OCI-LY3 (cell line): ENCODE measurements around the gene DEGS1.

Experiments used
- H2AFZ ChIP-seq: fragments of 200-600, 300-600 bp; shearing (Covaris generic); 2 replicates; pipeline ENCODE4 v1.6.0; 2014; ENCODE audit warnings: antibody characterized with exemption, low read depth, low read length
- H3K27ac ChIP-seq: fragments of 200-600, 300-600 bp; sonication (generic); 2 replicates; pipeline ENCODE4 v1.5.1; 2014; ENCODE audit warnings: mild to moderate bottlenecking, low read length, moderate library complexity, mixed read lengths
- H3K27me3 ChIP-seq: fragments of 200-600, 300-600 bp; sonication (generic); 2 replicates; pipeline ENCODE4 v1.6.1; 2014; ENCODE audit warnings: low read depth, low read length, mixed read lengths
- H3K36me3 ChIP-seq: fragments of 200-600, 300-600 bp; sonication (generic); replicated peaks from 2 replicates; pipeline ENCODE3; 2014; ENCODE audit warnings: low read depth, low read length, mixed read lengths
- H3K4me1 ChIP-seq: fragments of 300-600, 200-600 bp; sonication (generic); 2 replicates; pipeline ENCODE4 v1.6.1; 2014; ENCODE audit warnings: low read length, mixed read lengths
- H3K4me2 ChIP-seq: fragments of 200-600, 300-600 bp; sonication (generic); 2 replicates; pipeline ENCODE4 v1.6.1; 2014; ENCODE audit warnings: low read length, mixed read lengths
- H3K4me3 ChIP-seq: fragments of 300-600, 200-600 bp; sonication (generic); 2 replicates; pipeline ENCODE4 v1.5.1; 2014; ENCODE audit warnings: antibody characterized with exemption, mild to moderate bottlenecking, low read length, moderate library complexity
- H3K79me2 ChIP-seq: fragments of 300-600, 200-600 bp; shearing (Covaris generic); 2 replicates; pipeline ENCODE4 v1.6.1; 2014; ENCODE audit warnings: mild to moderate bottlenecking, low read length, mixed read lengths
- H3K9ac ChIP-seq: fragments of 300-600, 200-600 bp; shearing (Covaris generic); 2 replicates; pipeline ENCODE4 v1.6.0; 2014; ENCODE audit warnings: mild to moderate bottlenecking, low read length, moderate library complexity
- H3K9me3 ChIP-seq: fragments of 200-600, 300-600 bp; shearing (Covaris generic); 2 replicates; pipeline ENCODE4 v1.6.1; 2014; ENCODE audit warnings: low read length, mixed read lengths; ENCODE audit not compliant: insufficient read depth
- H4K20me1 ChIP-seq: fragments of 200-600, 300-600 bp; sonication (generic); 2 replicates; pipeline ENCODE4 v1.6.1; 2016; ENCODE audit warnings: low read length, mixed read lengths; ENCODE audit not compliant: insufficient read depth
- CTCF ChIP-seq: fragments of 200-600, 300-600 bp; sonication (generic); IDR thresholded peaks from 2 replicates; pipeline ENCODE4 v1.5.1; 2014; ENCODE audit warnings: antibody characterized with exemption, low read length, low read depth
- EZH2phosphoT487 ChIP-seq: fragments of 200-600 bp; shearing (Covaris generic); IDR thresholded peaks from 2 replicates; pipeline ENCODE4 v1.6.1; 2018; ENCODE audit warnings: antibody characterized with exemption, mixed run types, low read depth

Gene DEGS1

GRCh38 chr1:224182866-224183590, at the start of gene DEGS1:
Gene DEGS1 (plus strand): TSS chr1:224183240. CDS start chr1:224183337, 97 bp downstream.
- Histone ChIP-seq H3K27me3 (peaks cover 10% of the 10 kb centered on the region), H3K9ac (peak within 1 kb of the TSS; percentile 90), H3K4me1 (peaks cover 38% of the 10 kb centered on the region), H3K79me2 (peaks cover 49% of the 10 kb centered on the region), H3K9me3 (no peaks in the 10 kb centered on the region), H2AFZ (peak within 1 kb of the TSS; percentile 48), H3K36me3 (peaks cover 28% of the 10 kb centered on the region), H3K4me2 (peak within 1 kb of the TSS; percentile 71), H3K4me3 (peak within 1 kb of the TSS; percentile 85), H3K27ac (peak within 1 kb of the TSS; percentile 90), H4K20me1 (peaks cover 38% of the 10 kb centered on the region)
- TF ChIP-seq EZH2phosphoT487: no peak
- no peak for TF ChIP-seq CTCF

GRCh38 chr1:224133741-224134299, 49.2 kb upstream of the DEGS1 start:
- H3K36me3 ChIP-seq: peaks cover 36% of the 10 kb centered on the region
- peaks cover 6% of the 10 kb centered on the region; the same call in 1 of the 2 replicates for H3K79me2 ChIP-seq
- no peak for TF ChIP-seq CTCF
- TF ChIP-seq EZH2phosphoT487: no peak
- H3K27ac ChIP-seq: no peak overlapping the region
- H3K4me1 ChIP-seq: peaks cover 10% of the 10 kb centered on the region
- H3K4me2 ChIP-seq: no peak overlapping the region
- H2AFZ ChIP-seq: no peak overlapping the region
- no peaks in the 10 kb centered on the region for H3K9me3 ChIP-seq
- H3K9ac ChIP-seq: no peak overlapping the region
- no peak overlapping the region for H3K4me3 ChIP-seq
- H4K20me1 ChIP-seq: no peaks in the 10 kb centered on the region
- no peaks in the 10 kb centered on the region for H3K27me3 ChIP-seq

GRCh38 chr1:224137518-224137917, 45.5 kb upstream of the DEGS1 start:
- Histone ChIP-seq H4K20me1 (no peaks in the 10 kb centered on the region), H3K27me3 (no peaks in the 10 kb centered on the region), H3K79me2 (no peaks in the 10 kb centered on the region), H3K4me2 (no peak overlapping the region), H3K9ac (no peak overlapping the region), H3K4me3 (no peak overlapping the region), H3K36me3 (peaks cover 22% of the 10 kb centered on the region), H3K27ac (peak overlapping the region; percentile 18; the same call in 1 of the 2 replicates), H3K4me1 (peaks cover 10% of the 10 kb centered on the region), H3K9me3 (no peaks in the 10 kb centered on the region), H2AFZ (no peak overlapping the region)
- TF ChIP-seq EZH2phosphoT487: no peak

DNA sequence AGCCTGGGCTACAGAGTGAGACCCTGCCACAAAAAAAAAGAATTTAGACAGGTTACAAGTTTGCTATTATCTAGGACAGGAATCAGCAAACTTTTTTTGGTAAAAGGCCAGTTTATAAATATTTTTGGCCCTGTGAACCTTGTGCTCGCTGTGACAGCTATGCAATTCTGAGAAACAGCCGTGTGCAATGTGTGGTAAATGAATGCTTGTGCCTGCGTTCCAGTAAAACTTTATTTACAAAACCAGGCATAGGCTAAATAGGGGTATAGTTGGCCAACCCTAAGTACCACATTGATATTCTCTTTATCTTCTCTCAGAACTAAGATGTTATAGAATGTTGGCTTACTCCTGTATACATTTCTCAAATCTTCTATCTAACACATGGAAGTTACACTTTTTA, 44.8 kb upstream of the DEGS1 start:
- no peak overlapping the region for H3K4me3 ChIP-seq
- no peaks in the 10 kb centered on the region for H3K9me3 ChIP-seq
- H3K79me2 ChIP-seq: no peaks in the 10 kb centered on the region
- no peaks in the 10 kb centered on the region for H4K20me1 ChIP-seq
- TF ChIP-seq EZH2phosphoT487: no peak
- TF ChIP-seq CTCF: no peak
- no peak overlapping the region for H3K4me2 ChIP-seq
- H2AFZ ChIP-seq: no peak overlapping the region
- no peak overlapping the region for H3K27ac ChIP-seq
- no peak overlapping the region for H3K9ac ChIP-seq
- peaks cover 16% of the 10 kb centered on the region for H3K36me3 ChIP-seq
- peaks cover 10% of the 10 kb centered on the region for H3K4me1 ChIP-seq
- H3K27me3 ChIP-seq: no peaks in the 10 kb centered on the region
